Fibroblast of lung (primary cell): ENCODE results near the gene FAM3D.

Experiments used
- CTCF ChIP-seq, 2 donors: IDR thresholded peaks in 1 of 2; conservative IDR thresholded peaks in 1 of 2; 1 replicate in 1 of 2; 2 replicates in 1 of 2; pipeline ENCODE4 v1.5.1; 2011 to 2012; ENCODE audit warnings: low read length in 2 of 2, control low read depth in 1 of 2, inconsistent platforms in 1 of 2, low read depth in 1 of 2, mild to moderate bottlenecking in 1 of 2
- EZH2 ChIP-seq: IDR thresholded peaks from 2 replicates; pipeline ENCODE4 v1.5.1; 2012; ENCODE audit warnings: low read length, control low read depth, mild to moderate bottlenecking; ENCODE audit errors: missing control alignments

DNA sequence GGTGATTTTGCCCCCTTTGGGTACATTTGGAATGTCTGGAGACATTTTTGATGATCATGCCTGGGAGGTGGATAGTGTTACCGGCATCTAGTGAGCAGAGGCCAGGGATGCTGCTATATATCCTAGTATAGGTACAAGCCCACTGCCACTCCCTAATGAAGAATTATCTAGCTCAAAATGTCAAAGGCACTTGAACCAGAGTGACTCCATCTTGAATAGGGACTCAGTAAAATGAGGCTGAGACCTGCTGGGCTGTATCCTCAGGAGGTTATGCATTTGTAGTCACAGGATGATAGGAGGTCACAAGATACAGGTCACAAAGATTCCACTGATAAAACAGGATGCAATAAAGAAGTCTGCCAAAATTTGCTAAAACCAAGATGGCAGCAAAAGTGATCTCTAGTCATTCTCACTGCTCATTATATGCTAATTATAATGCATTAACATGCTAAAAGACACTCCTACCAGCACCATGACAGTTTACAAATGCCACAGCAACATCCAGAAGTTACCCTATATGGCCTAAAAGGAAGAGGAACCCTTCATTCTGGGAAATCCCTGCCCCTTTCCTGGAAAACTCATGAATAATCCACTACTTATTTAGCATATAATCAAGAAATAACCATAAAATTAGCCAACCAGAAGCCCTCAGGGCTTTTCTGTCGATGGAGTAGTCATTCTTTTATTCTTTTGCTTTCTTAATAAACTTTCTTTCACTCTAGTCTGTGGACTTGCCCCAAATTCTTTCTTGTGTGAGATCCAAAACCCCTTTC lies 40.0 kb upstream of the FAM3D start:
- no peak for TF ChIP-seq CTCF (conservative IDR thresholded peaks at IDR 0.05 in 1 of 2, IDR thresholded peaks at IDR 0.05 in 1 of 2; ENCODE audit: low read depth in 1 of 2, low read length in 2 of 2)
- TF ChIP-seq EZH2 = no peak
